MM.1S (cell line): Measurements from ENCODE around the gene GCK.

Experiments used
- DNase-seq: peaks from one replicate; pipeline ENCODE4 v3.0.0-alpha.2; 2015
- H2AFZ ChIP-seq: fragments of 300-600 bp; sonication (generic); 2 replicates; pipeline ENCODE4 v1.6.0; 2016; ENCODE audit warnings: antibody characterized with exemption, low read length
- H3F3A ChIP-seq: fragments of 300-600 bp; sonication (generic); 2 replicates; pipeline ENCODE4 v1.6.1; 2016; ENCODE audit warnings: mild to moderate bottlenecking, antibody characterized with exemption, low read length, moderate library complexity, mixed read lengths; ENCODE audit not compliant: insufficient read depth
- H3K27ac ChIP-seq: fragments of 300-600 bp; sonication (generic); 2 replicates; pipeline ENCODE4 v1.5.1; 2016; ENCODE audit warnings: mild to moderate bottlenecking, low read length
- H3K27me3 ChIP-seq: fragments of 300-600 bp; sonication (generic); replicated peaks from 2 replicates; pipeline ENCODE4 v1.6.0; 2016; ENCODE audit warnings: low read length; ENCODE audit not compliant: insufficient read depth
- H3K36me3 ChIP-seq: fragments of 300-600 bp; sonication (generic); replicated peaks from 2 replicates; pipeline ENCODE4 v1.6.1; 2016; ENCODE audit warnings: mild to moderate bottlenecking, low read length, mixed read lengths; ENCODE audit not compliant: insufficient read depth
- H3K4me1 ChIP-seq: fragments of 300-600 bp; sonication (generic); 2 replicates; pipeline ENCODE4 v1.6.1; 2016; ENCODE audit warnings: low read length, mixed read lengths
- H3K4me2 ChIP-seq: fragments of 300-600 bp; sonication (generic); 2 replicates; pipeline ENCODE4 v1.6.0; 2016; ENCODE audit warnings: low read depth, low read length
- H3K4me3 ChIP-seq: fragments of 300-600 bp; sonication (generic); 2 replicates; pipeline ENCODE4 v1.5.1; 2016; ENCODE audit warnings: low read length, mixed read lengths
- H3K79me2 ChIP-seq: fragments of 300-600 bp; sonication (generic); 2 replicates; pipeline ENCODE4 v1.6.1; 2016; ENCODE audit warnings: mixed run types, low read length, mixed read lengths
- H3K9ac ChIP-seq: fragments of 300-600 bp; sonication (generic); 2 replicates; pipeline ENCODE4 v1.6.1; 2016; ENCODE audit warnings: low read length, mixed read lengths
- H3K9me2 ChIP-seq: fragments of 300-600 bp; sonication (generic); replicated peaks from 2 replicates; pipeline ENCODE4 v1.6.1; 2016; ENCODE audit warnings: mild to moderate bottlenecking, low read length, mixed read lengths; ENCODE audit not compliant: insufficient read depth
- H3K9me3 ChIP-seq: fragments of 300-600 bp; sonication (generic); replicated peaks from 2 replicates; pipeline ENCODE4 v1.6.1; 2016; ENCODE audit warnings: mild to moderate bottlenecking, low read length, mixed read lengths; ENCODE audit not compliant: insufficient read depth
- H4K20me1 ChIP-seq: fragments of 300-600 bp; sonication (generic); 2 replicates; pipeline ENCODE4 v1.6.1; 2016; ENCODE audit warnings: mild to moderate bottlenecking, low read length, moderate library complexity, mixed read lengths; ENCODE audit not compliant: insufficient read depth
- EZH2 ChIP-seq: fragments of 300-600 bp; sonication (generic); optimal IDR thresholded peaks from 2 replicates; pipeline ENCODE3; 2017; ENCODE audit warnings: low read depth, mild to moderate bottlenecking, antibody characterized with exemption, low read length, mixed read lengths
- EZH2phosphoT487 ChIP-seq: fragments of 300-600 bp; sonication (generic); IDR thresholded peaks from 2 replicates; pipeline ENCODE4 v1.6.1; 2018; ENCODE audit warnings: antibody characterized with exemption, low read length
- TF ChIP-seq, protein P1 (sequence below): fragments of 300-600 bp; sonication (generic); IDR thresholded peaks from 2 replicates; pipeline ENCODE4 v1.5.1; 2016; ENCODE audit warnings: antibody characterized with exemption, low read length, mixed read lengths

The GCK gene

DNA sequence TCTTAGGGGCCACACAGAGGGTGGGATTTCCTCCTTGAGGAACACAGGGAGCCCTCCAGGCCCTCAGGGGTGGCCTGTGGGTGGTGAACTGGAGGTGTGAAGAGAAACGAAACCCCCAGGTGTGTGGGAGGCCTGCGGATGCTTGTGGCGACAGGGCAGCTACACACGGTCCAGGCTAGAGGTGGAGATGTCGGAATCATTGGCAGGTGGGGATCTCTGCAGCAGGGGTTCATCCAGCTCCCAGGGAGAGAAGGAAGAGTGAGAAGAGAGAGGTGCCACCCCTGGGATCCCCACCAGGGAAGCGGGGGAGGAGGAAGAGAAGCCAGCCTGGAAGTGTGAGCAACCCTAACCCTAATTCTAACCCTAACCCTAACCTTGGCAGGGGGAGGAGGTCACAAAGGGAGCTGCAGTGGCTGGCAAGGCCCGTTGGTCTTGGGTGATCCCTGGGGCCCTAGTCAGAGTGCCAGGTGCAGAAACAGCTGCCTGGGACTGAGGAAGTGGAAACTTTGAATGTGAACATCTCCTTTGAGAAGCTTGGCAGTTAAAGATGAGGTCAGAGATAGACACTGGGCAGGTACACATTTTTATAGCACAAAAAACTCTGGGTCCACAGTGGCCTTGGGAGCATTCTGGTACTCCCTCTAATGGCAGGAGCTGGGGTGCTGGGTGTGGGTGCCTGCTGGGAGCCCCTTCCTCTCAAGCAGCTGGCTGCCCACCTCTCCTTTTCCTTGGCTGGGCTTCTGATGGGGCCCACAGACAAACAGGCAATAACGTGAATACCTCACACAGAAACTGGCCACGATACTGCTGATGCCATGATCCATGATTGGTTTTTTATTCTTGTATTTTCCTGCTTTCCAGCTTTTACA, 91.9 kb downstream of the GCK start:
- peak overlapping the region; percentile 93 for H3K27ac ChIP-seq
- peak; percentile 80 for DNase-seq
- H4K20me1 ChIP-seq = no peaks in the 10 kb centered on the region
- H2AFZ ChIP-seq = peak overlapping the region; percentile 67
- no peaks in the 10 kb centered on the region for H3K36me3 ChIP-seq
- no peak overlapping the region for H3K4me3 ChIP-seq
- H3K9me2 ChIP-seq = no peaks in the 10 kb centered on the region
- no peaks in the 10 kb centered on the region for H3K79me2 ChIP-seq
- H3K27me3 ChIP-seq = no peaks in the 10 kb centered on the region
- peaks cover 27% of the 10 kb centered on the region for H3K4me1 ChIP-seq
- peak overlapping the region; percentile 31; the same call in 1 of the 2 replicates for H3K4me2 ChIP-seq
- peaks cover 11% of the 10 kb centered on the region for H3F3A ChIP-seq
- no peaks in the 10 kb centered on the region for H3K9me3 ChIP-seq
- no peak for TF ChIP-seq EZH2phosphoT487
- TF ChIP-seq EZH2 = no peak
- TF ChIP-seq, protein P1, sequence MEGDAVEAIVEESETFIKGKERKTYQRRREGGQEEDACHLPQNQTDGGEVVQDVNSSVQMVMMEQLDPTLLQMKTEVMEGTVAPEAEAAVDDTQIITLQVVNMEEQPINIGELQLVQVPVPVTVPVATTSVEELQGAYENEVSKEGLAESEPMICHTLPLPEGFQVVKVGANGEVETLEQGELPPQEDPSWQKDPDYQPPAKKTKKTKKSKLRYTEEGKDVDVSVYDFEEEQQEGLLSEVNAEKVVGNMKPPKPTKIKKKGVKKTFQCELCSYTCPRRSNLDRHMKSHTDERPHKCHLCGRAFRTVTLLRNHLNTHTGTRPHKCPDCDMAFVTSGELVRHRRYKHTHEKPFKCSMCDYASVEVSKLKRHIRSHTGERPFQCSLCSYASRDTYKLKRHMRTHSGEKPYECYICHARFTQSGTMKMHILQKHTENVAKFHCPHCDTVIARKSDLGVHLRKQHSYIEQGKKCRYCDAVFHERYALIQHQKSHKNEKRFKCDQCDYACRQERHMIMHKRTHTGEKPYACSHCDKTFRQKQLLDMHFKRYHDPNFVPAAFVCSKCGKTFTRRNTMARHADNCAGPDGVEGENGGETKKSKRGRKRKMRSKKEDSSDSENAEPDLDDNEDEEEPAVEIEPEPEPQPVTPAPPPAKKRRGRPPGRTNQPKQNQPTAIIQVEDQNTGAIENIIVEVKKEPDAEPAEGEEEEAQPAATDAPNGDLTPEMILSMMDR = no peak
- peak overlapping the region; percentile 51 for H3K9ac ChIP-seq

DNA sequence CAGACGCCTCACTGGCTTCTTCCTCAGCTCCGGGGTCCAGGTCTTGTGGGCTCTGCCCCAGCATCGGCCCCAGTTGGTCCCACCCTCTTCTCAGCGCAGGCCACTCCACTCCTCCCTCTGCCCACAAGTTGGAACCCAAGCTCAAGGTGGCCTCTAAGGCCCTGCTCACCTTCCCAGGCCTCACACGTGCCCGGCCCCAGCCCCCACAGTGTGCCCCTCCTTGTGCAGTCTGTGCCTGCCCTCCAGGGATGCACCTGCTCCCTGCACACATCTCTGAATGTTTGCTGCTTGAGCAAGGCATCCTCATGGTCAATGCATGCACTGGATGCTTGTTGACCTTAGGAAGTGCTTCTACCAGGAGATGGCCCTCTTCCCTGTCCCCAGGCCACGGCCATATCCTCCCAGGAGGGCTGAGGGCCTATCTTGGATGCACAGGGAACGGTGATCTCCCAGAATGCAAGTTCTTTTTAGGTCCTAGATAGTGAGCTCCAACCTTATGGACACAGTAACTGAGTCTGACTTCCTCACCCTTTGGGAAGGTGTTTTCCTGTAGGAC, 92.8 kb downstream of the GCK start:
- DNase-seq = no peak
- Histone ChIP-seq H3K27ac (peak overlapping the region; percentile 93; the same call in 1 of the 2 replicates), H3K4me3 (no peak overlapping the region), H2AFZ (no peak overlapping the region; the same call in 1 of the 2 replicates), H3K4me1 (peaks cover 27% of the 10 kb centered on the region), H3K4me2 (no peak overlapping the region), H3K36me3 (no peaks in the 10 kb centered on the region), H3K79me2 (no peaks in the 10 kb centered on the region), H3K9me2 (no peaks in the 10 kb centered on the region), H3K9ac (no peak overlapping the region), H4K20me1 (no peaks in the 10 kb centered on the region), H3F3A (peaks cover 11% of the 10 kb centered on the region), H3K9me3 (no peaks in the 10 kb centered on the region), H3K27me3 (no peaks in the 10 kb centered on the region)
- TF ChIP-seq, protein P1 = no peak
- no peak for TF ChIP-seq EZH2
- TF ChIP-seq EZH2phosphoT487 = no peak

DNA sequence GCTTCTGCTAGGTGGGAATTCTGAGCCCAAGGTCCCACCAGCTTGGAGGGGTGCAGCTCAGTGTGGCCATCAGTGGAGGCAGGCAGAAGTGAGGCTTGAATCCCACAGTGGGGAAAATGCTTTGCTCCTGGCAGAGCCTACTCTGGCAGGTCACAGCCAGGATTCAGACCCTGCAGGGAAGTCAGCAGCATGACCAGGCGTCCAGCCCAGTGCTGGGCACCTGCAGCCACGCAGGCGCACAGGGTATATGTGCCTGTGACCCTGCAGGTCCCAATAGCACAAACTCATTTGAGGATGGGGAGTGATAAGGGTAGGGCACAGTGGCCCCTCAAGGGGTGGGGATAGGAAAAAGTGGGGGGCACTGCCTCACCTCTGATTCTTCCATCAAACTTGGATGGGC, 93.5 kb downstream of the GCK start:
- Histone ChIP-seq H3K27me3 (no peaks in the 10 kb centered on the region), H3K9me2 (no peaks in the 10 kb centered on the region), H3K27ac (no peak overlapping the region), H3K9ac (no peak overlapping the region), H3K9me3 (no peaks in the 10 kb centered on the region), H3K79me2 (no peaks in the 10 kb centered on the region), H3K4me1 (peaks cover 27% of the 10 kb centered on the region), H2AFZ (no peak overlapping the region), H3K4me3 (no peak overlapping the region), H3F3A (peaks cover 11% of the 10 kb centered on the region), H4K20me1 (no peaks in the 10 kb centered on the region), H3K36me3 (no peaks in the 10 kb centered on the region), H3K4me2 (no peak overlapping the region)
- TF ChIP-seq, protein P1 = no peak
- TF ChIP-seq EZH2phosphoT487 (no peak), EZH2 (no peak)
- no peak for DNase-seq
